Measurements from ENCODE around the gene STK4.

DNA sequence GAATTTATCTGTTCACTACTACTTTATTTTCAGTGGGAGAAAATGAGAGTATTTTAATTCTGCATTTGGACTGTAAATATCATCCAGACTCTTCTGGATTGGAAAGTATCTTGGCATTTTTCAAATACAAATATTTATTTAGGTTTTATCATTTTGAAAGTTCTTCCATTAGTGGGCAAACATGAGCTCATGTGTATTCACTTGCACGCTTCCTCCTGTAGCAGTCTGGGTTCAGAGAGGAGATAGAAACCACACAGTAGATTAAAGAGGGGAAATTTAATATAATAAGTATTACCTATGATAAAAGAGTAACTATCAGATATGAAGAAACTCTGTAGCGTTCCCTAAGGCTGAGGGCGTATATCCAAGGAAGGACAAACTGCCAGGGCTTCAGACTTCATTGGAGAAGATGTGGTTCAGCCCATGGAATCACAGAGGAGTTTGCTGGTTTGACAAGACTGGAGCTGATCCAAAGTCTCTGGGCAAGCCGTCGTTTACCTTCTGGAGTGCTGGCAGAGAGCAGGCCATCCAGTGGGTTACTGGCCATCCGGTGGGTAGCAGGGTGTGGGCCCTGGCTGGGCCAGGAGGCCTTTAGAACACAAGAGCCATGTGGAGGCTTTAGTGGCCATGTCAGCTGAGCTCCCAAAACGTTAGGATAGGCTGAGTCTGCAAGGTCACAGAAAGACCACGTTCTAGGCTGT, 90.3 kb downstream of the STK4 start:
- TF ChIP-seq POLR2A (IDR thresholded peaks at IDR 0.05) = no peak
- TF ChIP-seq, protein P1, sequence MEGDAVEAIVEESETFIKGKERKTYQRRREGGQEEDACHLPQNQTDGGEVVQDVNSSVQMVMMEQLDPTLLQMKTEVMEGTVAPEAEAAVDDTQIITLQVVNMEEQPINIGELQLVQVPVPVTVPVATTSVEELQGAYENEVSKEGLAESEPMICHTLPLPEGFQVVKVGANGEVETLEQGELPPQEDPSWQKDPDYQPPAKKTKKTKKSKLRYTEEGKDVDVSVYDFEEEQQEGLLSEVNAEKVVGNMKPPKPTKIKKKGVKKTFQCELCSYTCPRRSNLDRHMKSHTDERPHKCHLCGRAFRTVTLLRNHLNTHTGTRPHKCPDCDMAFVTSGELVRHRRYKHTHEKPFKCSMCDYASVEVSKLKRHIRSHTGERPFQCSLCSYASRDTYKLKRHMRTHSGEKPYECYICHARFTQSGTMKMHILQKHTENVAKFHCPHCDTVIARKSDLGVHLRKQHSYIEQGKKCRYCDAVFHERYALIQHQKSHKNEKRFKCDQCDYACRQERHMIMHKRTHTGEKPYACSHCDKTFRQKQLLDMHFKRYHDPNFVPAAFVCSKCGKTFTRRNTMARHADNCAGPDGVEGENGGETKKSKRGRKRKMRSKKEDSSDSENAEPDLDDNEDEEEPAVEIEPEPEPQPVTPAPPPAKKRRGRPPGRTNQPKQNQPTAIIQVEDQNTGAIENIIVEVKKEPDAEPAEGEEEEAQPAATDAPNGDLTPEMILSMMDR (IDR thresholded peaks at IDR 0.05) = no peak
